Measurements from ENCODE around the gene KRT85. TPM values are rescaled to one million over a fixed set of nuclear protein-coding genes. Genes with fewer than 3 reads are reported as not detected.
"Not testable (repeated sequence)": the region's sequence is repeated elsewhere in the genome, so short reads cannot be mapped to it uniquely, and the experiment has no call there.

KRT85 gene
- total RNA-seq, 1 experiment from 2014 or later = not detected

GRCh38 chr12:52351196-52352059 lies 15.9 kb downstream of the KRT85 start:
- DNase-seq (ENCODE audit: extremely low read depth, low read depth) = no peak

GRCh38 chr12:52350786-52351185 lies 16.5 kb downstream of the KRT85 start:
- DNase-seq (ENCODE audit: extremely low read depth, low read depth) = no peak

- no peak for DNase-seq (ENCODE audit: extremely low read depth, low read depth)
Observed at GRCh38 chr12:52350021-52350620, 17.2 kb downstream of the KRT85 start.

GRCh38 chr12:52349196-52349595 lies 18.1 kb downstream of the KRT85 start:
- DNase-seq (ENCODE audit: extremely low read depth, low read depth) = no peak

- no peak for DNase-seq (ENCODE audit: extremely low read depth, low read depth)
Observed at GRCh38 chr12:52347551-52348510, 19.4 kb downstream of the KRT85 start.

- no peak for DNase-seq (ENCODE audit: extremely low read depth, low read depth)
Observed at GRCh38 chr12:52347016-52347415, 20.3 kb downstream of the KRT85 start.

- no peak for DNase-seq (ENCODE audit: extremely low read depth, low read depth)
Observed at GRCh38 chr12:52346593-52346992, 20.7 kb downstream of the KRT85 start.

- not testable (repeated sequence) for DNase-seq (ENCODE audit: extremely low read depth, low read depth)
Observed at GRCh38 chr12:52345041-52345440, 22.2 kb downstream of the KRT85 start.

- DNase-seq (ENCODE audit: extremely low read depth, low read depth) = no peak
Observed at GRCh38 chr12:52344111-52344510, 23.2 kb downstream of the KRT85 start.

- DNase-seq (ENCODE audit: extremely low read depth, low read depth) = no peak
Observed at GRCh38 chr12:52343550-52343949, 23.7 kb downstream of the KRT85 start.

GRCh38 chr12:52342781-52343490 lies 24.3 kb downstream of the KRT85 start:
- no peak for DNase-seq (ENCODE audit: extremely low read depth, low read depth)

- DNase-seq (ENCODE audit: extremely low read depth, low read depth) = no peak
Observed at GRCh38 chr12:52341066-52341580, 26.2 kb downstream of the KRT85 start.

- no peak for DNase-seq (ENCODE audit: extremely low read depth, low read depth)
Observed at GRCh38 chr12:52338241-52338960, 28.9 kb downstream of the KRT85 start.

- DNase-seq (ENCODE audit: extremely low read depth, low read depth) = no peak
Observed at GRCh38 chr12:52337054-52337453, 30.2 kb downstream of the KRT85 start.

- no peak for DNase-seq (ENCODE audit: extremely low read depth, low read depth)
Observed at GRCh38 chr12:52336641-52337040, 30.6 kb downstream of the KRT85 start.

- DNase-seq (ENCODE audit: extremely low read depth, low read depth) = no peak
Observed at GRCh38 chr12:52335598-52336262, 31.6 kb downstream of the KRT85 start.

GRCh38 chr12:52334185-52334584 lies 33.1 kb downstream of the KRT85 start:
- no peak for DNase-seq (ENCODE audit: extremely low read depth, low read depth)

GRCh38 chr12:52333321-52333720 lies 34.0 kb downstream of the KRT85 start:
- DNase-seq (ENCODE audit: extremely low read depth, low read depth) = no peak

- DNase-seq (ENCODE audit: extremely low read depth, low read depth) = no peak
Observed at GRCh38 chr12:52332381-52332780, 34.9 kb downstream of the KRT85 start.

Data from NCI-H460 (cell line).